Type B pancreatic cell (in vitro differentiated cells): ENCODE data around the gene THUMPD2. TPM values are rescaled to one million over a fixed set of nuclear protein-coding genes. Genes with fewer than 3 reads are reported as not detected.

Source experiments
- DNase-seq: peaks from one replicate; pipeline ENCODE4 v3.0.0; 2021; ENCODE audit warnings: mixed read lengths; ENCODE audit not compliant: unreplicated experiment; ENCODE audit errors: extremely low spot score
- H3K27ac Mint-ChIP-seq: 2 replicates; pipeline ENCODE4 v1.8.0; 2021; ENCODE audit warnings: mild to moderate bottlenecking, mixed read lengths
- H3K27me3 Mint-ChIP-seq: 2 replicates; pipeline ENCODE4 v1.8.0; 2021; ENCODE audit warnings: mixed read lengths
- H3K36me3 Mint-ChIP-seq: 2 replicates; pipeline ENCODE4 v1.8.0; 2021; ENCODE audit warnings: mixed read lengths
- H3K4me1 Mint-ChIP-seq: one replicate; pipeline ENCODE4 v1.8.0; 2021; ENCODE audit warnings: mixed read lengths; ENCODE audit not compliant: unreplicated experiment
- H3K4me3 Mint-ChIP-seq: 2 replicates; pipeline ENCODE4 v1.8.0; 2021; ENCODE audit warnings: mild to moderate bottlenecking, mixed read lengths
- H3K9me3 Mint-ChIP-seq: 2 replicates; pipeline ENCODE4 v1.8.0; 2021; ENCODE audit warnings: mixed read lengths
- CTCF ChIP-seq: fragments of 200-600 bp; sonication (generic); conservative IDR thresholded peaks from 2 replicates; pipeline ENCODE4 v1.5.0; 2021; ENCODE audit warnings: antibody characterized with exemption, mild to moderate bottlenecking
- total RNA-seq: library from RNA; stranded (reverse); gene quantifications from 2 replicates; pipeline ENCODE4 v1.2.1, GENCODE V29; 2021; ENCODE audit warnings: low replicate concordance

The THUMPD2 gene
- total RNA-seq, 1 donor from 2014 or later = 11.7 TPM

GRCh38 chr2:39717067-39717466 lies 62.0 kb downstream of the THUMPD2 start:
- Mint-ChIP-seq H3K4me3 (no peak overlapping the region), H3K9me3 (no peaks in the 10 kb centered on the region), H3K4me1 (no peaks in the 10 kb centered on the region), H3K27me3 (no peaks in the 10 kb centered on the region), H3K36me3 (no peaks in the 10 kb centered on the region), H3K27ac (no peak overlapping the region)
- no peak for DNase-seq
- no peak for TF ChIP-seq CTCF

- Mint-ChIP-seq H3K4me3 (no peak overlapping the region), H3K9me3 (no peaks in the 10 kb centered on the region), H3K27ac (no peak overlapping the region), H3K4me1 (no peaks in the 10 kb centered on the region), H3K27me3 (no peaks in the 10 kb centered on the region), H3K36me3 (no peaks in the 10 kb centered on the region)
- no peak for DNase-seq
- TF ChIP-seq CTCF = no peak
Measured at GRCh38 chr2:39715822-39716221, 63.2 kb downstream of the THUMPD2 start.

GRCh38 chr2:39715095-39715494 lies 64.0 kb downstream of the THUMPD2 start:
- Mint-ChIP-seq H3K4me1 (no peaks in the 10 kb centered on the region), H3K27me3 (no peaks in the 10 kb centered on the region), H3K27ac (no peak overlapping the region), H3K9me3 (no peaks in the 10 kb centered on the region), H3K36me3 (no peaks in the 10 kb centered on the region), H3K4me3 (no peak overlapping the region)
- no peak for DNase-seq
- TF ChIP-seq CTCF = no peak

GRCh38 chr2:39712953-39713352 lies 66.1 kb downstream of the THUMPD2 start:
- H3K9me3 Mint-ChIP-seq = peaks cover 2% of the 10 kb centered on the region
- no peaks in the 10 kb centered on the region for H3K4me1 Mint-ChIP-seq
- no peak overlapping the region for H3K4me3 Mint-ChIP-seq
- peaks cover 2% of the 10 kb centered on the region for H3K36me3 Mint-ChIP-seq
- no peak for DNase-seq
- no peak overlapping the region for H3K27ac Mint-ChIP-seq
- H3K27me3 Mint-ChIP-seq = no peaks in the 10 kb centered on the region
- TF ChIP-seq CTCF = no peak

GRCh38 chr2:39710807-39711206 lies 68.3 kb downstream of the THUMPD2 start:
- Mint-ChIP-seq H3K27me3 (no peaks in the 10 kb centered on the region), H3K36me3 (peaks cover 5% of the 10 kb centered on the region), H3K4me3 (no peak overlapping the region), H3K9me3 (peaks cover 5% of the 10 kb centered on the region), H3K4me1 (no peaks in the 10 kb centered on the region), H3K27ac (no peak overlapping the region)
- DNase-seq = no peak
- TF ChIP-seq CTCF = no peak

- TF ChIP-seq CTCF = no peak
- Mint-ChIP-seq H3K4me1 (peaks cover 8% of the 10 kb centered on the region), H3K27ac (no peak overlapping the region), H3K4me3 (no peak overlapping the region), H3K36me3 (peaks cover 5% of the 10 kb centered on the region), H3K27me3 (no peaks in the 10 kb centered on the region), H3K9me3 (peaks cover 5% of the 10 kb centered on the region)
- no peak for DNase-seq
Measured at GRCh38 chr2:39708003-39708402, 71.1 kb downstream of the THUMPD2 start.
